Esophagus muscularis mucosa (tissue), 4 donors: ENCODE results near the gene PTH2R. TPM values are rescaled to one million over a fixed set of nuclear protein-coding genes. Genes with fewer than 3 reads are reported as not detected.

Source experiments
- DNase-seq: peaks from one replicate; pipeline ENCODE4 v3.0.0-alpha.2; 2017; ENCODE audit errors: extremely low spot score
- H3K27ac ChIP-seq, 4 donors: fragments of 200-600 bp; sonication (generic); replicated peaks in 1 of 4; 1 replicate in 3 of 4; 2 replicates in 1 of 4; pipeline ENCODE4 v1.5.1; 2016 to 2019; ENCODE audit warnings: mild to moderate bottlenecking in 1 of 4
- H3K27me3 ChIP-seq, 4 donors: fragments of 200-600 bp; sonication (generic); one replicate each; pipeline versions ENCODE4 v1.5.1 to v1.6.0; 2016 to 2019
- H3K36me3 ChIP-seq, 4 donors: fragments of 200-600 bp; sonication (generic); one replicate each; pipeline ENCODE4 v1.5.1; 2016 to 2019
- H3K4me1 ChIP-seq, 4 donors: fragments of 200-600 bp; sonication (generic); one replicate each; pipeline ENCODE4 v1.5.1; 2016 to 2019
- H3K4me3 ChIP-seq, 4 donors: fragments of 200-600 bp; sonication (generic); 1 replicate in 2 of 4; 2 replicates in 2 of 4; pipeline ENCODE4 v1.5.1; 2016 to 2019; ENCODE audit warnings: mild to moderate bottlenecking in 4 of 4, moderate library complexity in 1 of 4
- H3K9me3 ChIP-seq, 4 donors: fragments of 200-600 bp; sonication (generic); 1 replicate in 3 of 4; 2 replicates in 1 of 4; pipeline ENCODE4 v1.5.1; 2016 to 2019
- CTCF ChIP-seq, 3 experiments: fragments of 200-600 bp in 2 of 3; fragments of 450-650 bp in 1 of 3; sonication (generic) in 2 of 3; IDR thresholded peaks; one replicate each; pipeline ENCODE4 v1.5.1; 2017 to 2019; ENCODE audit warnings: antibody characterized with exemption in 3 of 3, mild to moderate bottlenecking in 2 of 3, moderate library complexity in 1 of 3
- EP300 ChIP-seq: sonication (generic); formaldehyde crosslinking; IDR thresholded peaks from one replicate; pipeline ENCODE4 v1.6.1; 2017; ENCODE audit warnings: antibody characterized with exemption
- POLR2A ChIP-seq: fragments of 450-650 bp; IDR thresholded peaks from one replicate; pipeline ENCODE4 v1.6.1; 2017; ENCODE audit warnings: antibody characterized with exemption, moderate library complexity, mild to moderate bottlenecking, low read depth
- POLR2AphosphoS5 ChIP-seq, 2 donors: sonication (generic); formaldehyde crosslinking; IDR thresholded peaks; one replicate each; pipeline ENCODE4 v1.6.1; 2017; ENCODE audit warnings: antibody characterized with exemption in 2 of 2
- WGBS: methylation state at CpG from one replicate; pipeline ENCODE4 v1.1.5; 2018; 5-methylcytosine and 5-hydroxymethylcytosine counted together
- intact Hi-C: fragments of 100-400 bp; cut with DNase I; formaldehyde crosslinking; loops from one replicate; pipeline ENCODE4 v1.15.1; 2023
- total RNA-seq, 4 donors: library from RNA; depleted of rRNA; stranded (reverse); fragments of >200 nt; gene quantifications; one replicate each; pipeline versions ENCODE4 v1.1.0 to v1.2.1, GENCODE V29; 2016

Gene PTH2R
- total RNA-seq, 4 donors from 2014 or later: 0.17 TPM; not detected in 3

- 59% methylated on average over 2 of the region's 2 CpGs for WGBS
- no peaks in the 10 kb centered on the region for H3K36me3 ChIP-seq
- no peak for DNase-seq
- TF ChIP-seq EP300: no peak
- TF ChIP-seq POLR2A: no peak
- TF ChIP-seq POLR2AphosphoS5 (IDR thresholded peaks at IDR 0.05): no peak
- no peak for TF ChIP-seq CTCF (IDR thresholded peaks at IDR 0.05)
- intact Hi-C loops: no loop called here
- no peak overlapping the region for H3K27ac ChIP-seq
- no peak overlapping the region for H3K4me3 ChIP-seq
- H3K9me3 ChIP-seq: peaks cover 0 to 7% (median 0%) of the 10 kb centered on the region in 4 donors
- peaks cover 0 to 4% (median 0%) of the 10 kb centered on the region in 4 donors for H3K27me3 ChIP-seq
- H3K4me1 ChIP-seq: no peaks in the 10 kb centered on the region
Observed at GRCh38 chr2:208491641-208492040, 85.0 kb downstream of the PTH2R start.

GRCh38 chr2:208492069-208492468 is 85.5 kb downstream of the PTH2R start:
- H3K27ac ChIP-seq: no peak overlapping the region
- WGBS: 64% methylated on average over 3 of the region's 3 CpGs
- DNase-seq: no peak
- no peaks in the 10 kb centered on the region for H3K4me1 ChIP-seq
- no peak overlapping the region for H3K4me3 ChIP-seq
- H3K9me3 ChIP-seq: peaks cover 0 to 7% (median 0%) of the 10 kb centered on the region in 4 donors
- intact Hi-C loops: no loop called here
- peaks cover 0 to 4% (median 0%) of the 10 kb centered on the region in 4 donors for H3K27me3 ChIP-seq
- TF ChIP-seq CTCF (IDR thresholded peaks at IDR 0.05): no peak
- no peak for TF ChIP-seq POLR2A
- no peaks in the 10 kb centered on the region for H3K36me3 ChIP-seq

- TF ChIP-seq POLR2A: no peak
- no peak overlapping the region for H3K4me3 ChIP-seq
- H3K27me3 ChIP-seq: peaks cover 0 to 4% (median 0%) of the 10 kb centered on the region in 4 donors
- intact Hi-C loops: no loop called here
- no peak for DNase-seq
- H3K9me3 ChIP-seq: no peaks in the 10 kb centered on the region
- 84% methylated on average over 8 of the region's 12 CpGs for WGBS
- no peaks in the 10 kb centered on the region for H3K4me1 ChIP-seq
- no peaks in the 10 kb centered on the region for H3K36me3 ChIP-seq
- H3K27ac ChIP-seq: no peak overlapping the region
Observed at GRCh38 chr2:208493186-208493585, 86.6 kb downstream of the PTH2R start.

- H3K27me3 ChIP-seq: peaks cover 0 to 7% (median 0%) of the 10 kb centered on the region in 4 donors
- no peak for DNase-seq
- 63% methylated on average over 2 of the region's 2 CpGs for WGBS
- H3K4me1 ChIP-seq: no peaks in the 10 kb centered on the region
- H3K36me3 ChIP-seq: no peaks in the 10 kb centered on the region
- no peak overlapping the region for H3K4me3 ChIP-seq
- no peaks in the 10 kb centered on the region for H3K9me3 ChIP-seq
- intact Hi-C loops: no loop called here
- H3K27ac ChIP-seq: no peak overlapping the region
- no peak for TF ChIP-seq POLR2A
- no peak for TF ChIP-seq POLR2AphosphoS5 (IDR thresholded peaks at IDR 0.05)
- no peak for TF ChIP-seq EP300
- TF ChIP-seq CTCF (IDR thresholded peaks at IDR 0.05): no peak
Observed at GRCh38 chr2:208496129-208496528, 89.5 kb downstream of the PTH2R start.

GRCh38 chr2:208501206-208501605 is 94.6 kb downstream of the PTH2R start:
- intact Hi-C loops: no loop called here
- Histone ChIP-seq H3K4me3 (no peak overlapping the region), H3K4me1 (no peaks in the 10 kb centered on the region), H3K36me3 (no peaks in the 10 kb centered on the region), H3K27me3 (peaks cover 0 to 5% (median 0%) of the 10 kb centered on the region in 4 donors), H3K27ac (no peak overlapping the region), H3K9me3 (peaks cover 0 to 10% (median 0%) of the 10 kb centered on the region in 4 donors)
- TF ChIP-seq EP300: no peak
- no peak for TF ChIP-seq POLR2AphosphoS5 (IDR thresholded peaks at IDR 0.05)
- no peak for TF ChIP-seq POLR2A
- no peak for TF ChIP-seq CTCF (IDR thresholded peaks at IDR 0.05)
- DNase-seq: no peak
- WGBS: 39% methylated on average over 6 of the region's 7 CpGs
